GM13976 (cell line): ENCODE data around the gene PUS1.

ENCODE experiments used
- DNase-seq: peaks from one replicate; pipeline ENCODE4 v3.0.0; 2012; ENCODE audit warnings: low spot score
- in situ Hi-C: fragments of 300-500 bp; cut with MboI; formaldehyde crosslinking; loops from one replicate; pipeline ENCODE4 v1.12.0; 2022; ENCODE audit warnings: low sequenced_read_pairs, mixed read lengths, inconsistent platforms; ENCODE audit not compliant: unreplicated experiment
- TF ChIP-seq, protein P1 (sequence below): IDR thresholded peaks from 2 replicates; pipeline ENCODE4 v1.5.1; 2012; ENCODE audit warnings: borderline replicate concordance, mild to moderate bottlenecking; ENCODE audit not compliant: insufficient read depth; ENCODE audit errors: extremely low read depth, missing control alignments, control extremely low read depth

Gene PUS1

DNA sequence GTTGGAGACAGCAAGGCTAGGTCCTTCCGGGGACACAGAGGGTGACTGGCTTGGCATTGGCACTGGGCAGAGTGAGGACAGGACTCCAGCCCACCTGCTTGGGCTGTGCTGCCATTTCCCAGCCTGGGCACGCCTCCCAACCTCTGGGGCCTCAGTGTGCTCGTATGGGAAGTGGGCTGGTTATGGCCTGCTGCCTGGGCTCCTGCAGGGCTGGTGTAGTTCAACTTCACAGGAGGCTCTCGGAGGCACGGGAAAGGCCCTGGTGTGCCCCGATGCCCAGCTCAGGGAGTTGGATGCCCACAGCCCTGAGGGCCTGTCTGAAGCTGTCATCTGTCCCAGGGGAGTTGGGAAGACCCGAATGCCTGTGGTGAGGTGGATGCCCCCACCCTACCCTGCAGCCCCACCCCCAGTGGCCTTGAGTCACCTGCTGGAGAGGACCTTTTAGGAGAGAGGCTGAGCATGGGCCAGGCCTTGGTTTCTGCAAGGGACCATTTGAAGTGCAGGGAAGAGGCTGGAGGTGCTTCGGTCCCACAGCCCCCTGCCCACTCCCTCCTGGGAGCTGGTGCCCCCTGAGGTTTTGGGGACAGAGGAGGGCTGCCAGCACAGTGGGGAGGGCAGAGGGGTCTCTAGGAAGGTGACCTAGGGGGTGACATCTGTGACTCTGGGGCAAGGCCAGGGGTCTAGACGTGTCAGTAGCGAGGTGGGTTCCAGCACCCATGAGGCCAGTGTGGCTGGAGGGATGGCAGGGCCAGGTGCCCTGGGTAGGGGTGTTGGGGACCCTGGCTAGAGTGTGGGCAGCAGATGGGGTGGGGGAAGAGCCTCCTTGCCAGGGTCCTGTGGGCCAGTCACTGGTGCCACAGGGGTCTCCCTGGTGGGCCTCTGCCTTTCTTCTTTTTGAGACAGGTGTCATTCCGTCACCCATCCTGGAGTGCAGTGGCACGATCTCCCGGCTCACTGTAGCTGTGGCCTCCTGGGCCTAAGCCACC is 25.5 kb upstream of the PUS1 start:
- DNase-seq = no peak
- TF ChIP-seq, protein P1, sequence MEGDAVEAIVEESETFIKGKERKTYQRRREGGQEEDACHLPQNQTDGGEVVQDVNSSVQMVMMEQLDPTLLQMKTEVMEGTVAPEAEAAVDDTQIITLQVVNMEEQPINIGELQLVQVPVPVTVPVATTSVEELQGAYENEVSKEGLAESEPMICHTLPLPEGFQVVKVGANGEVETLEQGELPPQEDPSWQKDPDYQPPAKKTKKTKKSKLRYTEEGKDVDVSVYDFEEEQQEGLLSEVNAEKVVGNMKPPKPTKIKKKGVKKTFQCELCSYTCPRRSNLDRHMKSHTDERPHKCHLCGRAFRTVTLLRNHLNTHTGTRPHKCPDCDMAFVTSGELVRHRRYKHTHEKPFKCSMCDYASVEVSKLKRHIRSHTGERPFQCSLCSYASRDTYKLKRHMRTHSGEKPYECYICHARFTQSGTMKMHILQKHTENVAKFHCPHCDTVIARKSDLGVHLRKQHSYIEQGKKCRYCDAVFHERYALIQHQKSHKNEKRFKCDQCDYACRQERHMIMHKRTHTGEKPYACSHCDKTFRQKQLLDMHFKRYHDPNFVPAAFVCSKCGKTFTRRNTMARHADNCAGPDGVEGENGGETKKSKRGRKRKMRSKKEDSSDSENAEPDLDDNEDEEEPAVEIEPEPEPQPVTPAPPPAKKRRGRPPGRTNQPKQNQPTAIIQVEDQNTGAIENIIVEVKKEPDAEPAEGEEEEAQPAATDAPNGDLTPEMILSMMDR = no peak
- in situ Hi-C loops = no loop called here

DNA sequence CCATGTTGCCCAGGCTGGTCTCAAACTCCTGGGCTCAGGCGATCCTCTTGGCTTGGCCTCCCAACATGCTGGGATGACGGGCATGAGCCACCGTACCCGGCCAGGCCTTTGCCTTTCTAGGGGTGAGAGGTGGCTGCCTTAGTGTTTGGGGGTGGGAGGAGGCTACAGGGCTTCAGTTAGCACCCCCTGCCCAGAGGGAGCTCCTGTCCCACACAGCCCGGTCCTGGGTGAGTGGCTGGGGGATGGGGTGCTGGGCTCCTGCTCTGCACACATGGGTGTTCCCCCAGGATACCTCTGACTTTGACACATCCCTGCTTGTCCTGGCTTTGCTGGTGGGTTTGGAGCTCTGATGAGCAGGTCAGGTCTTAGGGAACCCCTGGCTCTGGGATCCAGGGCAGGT is 24.7 kb upstream of the PUS1 start:
- TF ChIP-seq, protein P1 = no peak
- in situ Hi-C loops = no loop called here
- no peak for DNase-seq

DNA sequence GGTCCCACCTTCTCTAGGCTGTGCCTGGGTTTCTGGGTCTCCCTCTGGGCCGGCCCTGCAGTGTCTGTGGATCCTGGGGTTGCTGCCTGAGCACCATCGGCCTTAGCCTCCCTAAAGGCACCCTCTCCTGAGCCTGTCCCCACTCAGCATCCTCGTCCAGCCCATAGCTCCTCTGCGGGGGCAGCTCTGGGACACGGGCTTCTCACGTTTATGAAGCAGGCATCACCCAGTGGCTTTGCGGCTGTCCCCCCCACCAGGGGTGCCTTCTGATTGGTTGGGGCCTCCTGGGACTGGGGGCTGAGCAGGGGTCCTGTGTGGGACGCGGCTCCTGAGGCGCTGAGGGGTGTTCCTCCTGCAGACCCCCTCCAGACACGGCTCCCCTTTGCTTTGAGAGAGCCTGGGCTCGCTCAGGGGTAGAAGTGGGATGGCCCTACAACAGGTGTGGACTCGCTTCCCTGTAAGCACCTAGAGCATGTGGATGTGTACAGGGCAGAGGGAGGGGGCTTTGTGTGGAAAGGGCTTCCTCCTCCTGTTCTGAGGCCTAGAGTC is 23.9 kb upstream of the PUS1 start:
- no peak for DNase-seq
- in situ Hi-C loops = no loop called here
- TF ChIP-seq, protein P1 = no peak

DNA sequence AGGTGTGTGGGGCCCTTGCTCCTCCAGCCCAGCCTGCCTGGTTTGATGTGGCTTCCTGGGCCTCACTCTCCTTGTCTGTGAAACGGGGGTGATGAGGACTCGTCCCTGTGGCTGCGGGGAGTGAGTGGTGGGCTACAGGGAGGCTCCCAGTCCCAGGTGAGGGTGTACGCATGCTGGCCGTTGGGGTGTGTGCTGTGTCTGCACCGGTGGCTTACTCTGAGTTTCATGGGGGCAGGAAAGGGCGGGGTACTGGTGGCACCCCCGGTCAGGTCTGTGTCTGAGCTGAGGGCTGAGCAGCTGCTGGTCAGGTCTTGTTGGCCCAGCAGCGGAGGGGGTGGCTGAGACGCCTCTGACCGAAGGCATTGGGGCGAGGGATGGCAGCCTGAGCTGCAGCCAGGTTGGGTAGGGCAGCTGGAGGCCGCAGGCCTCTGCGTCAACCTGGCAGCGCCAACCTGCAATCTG is 23.4 kb upstream of the PUS1 start:
- TF ChIP-seq, protein P1 = no peak
- in situ Hi-C loops = no loop called here
- no peak for DNase-seq

DNA sequence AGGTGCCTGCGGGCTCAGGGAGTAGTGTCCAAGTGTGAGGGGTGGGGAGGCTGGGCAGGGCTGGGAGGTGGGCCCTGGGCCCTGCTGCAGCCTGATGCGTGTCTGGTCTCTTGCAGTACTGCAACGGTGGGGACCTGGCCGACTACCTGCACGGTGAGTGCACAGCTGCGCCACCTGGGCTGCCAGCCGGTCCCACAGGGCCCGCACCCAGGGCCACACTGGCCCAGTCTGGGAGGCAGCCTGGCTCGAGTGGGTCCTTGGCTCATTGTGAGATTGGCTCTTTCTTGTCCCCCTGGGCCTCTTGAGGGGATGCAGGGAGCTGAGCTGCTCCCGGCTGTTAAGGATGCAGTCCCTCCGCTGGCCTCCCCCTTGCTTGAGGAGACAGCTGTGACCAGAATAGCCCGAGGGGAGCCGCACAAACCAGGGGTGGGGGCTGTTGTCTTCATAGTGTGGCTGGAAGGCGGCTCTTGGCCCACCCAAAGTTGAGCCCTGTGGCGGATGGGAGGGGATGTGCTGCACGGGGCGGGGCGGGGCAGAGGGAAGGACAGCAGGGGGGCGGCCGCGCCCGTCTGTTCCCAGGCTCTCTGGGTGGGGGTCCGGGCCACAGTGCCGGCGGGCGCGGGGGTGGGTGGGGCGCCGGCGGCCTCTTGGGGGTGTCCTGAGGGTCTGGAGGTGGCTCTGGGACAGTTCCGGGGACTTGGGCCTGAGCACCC is 21.5 kb upstream of the PUS1 start:
- TF ChIP-seq, protein P1 = no peak
- in situ Hi-C loops = no loop called here
- no peak for DNase-seq
